H1 (cell line): ENCODE results near the gene TAF15. TPM values are rescaled to one million over a fixed set of nuclear protein-coding genes. Genes with fewer than 3 reads are reported as not detected.

Experiments
- CTCF ChIA-PET: fragments of 300-600 bp; sonication (Branson Sonifier 250); formaldehyde crosslinking; loops from one replicate; lab custom pipeline; 2021; ENCODE audit not compliant: partially characterized antibody; lab: Charles Lee
- POLR2A ChIA-PET: fragments of 300-600 bp; sonication (Branson Sonifier 250); formaldehyde crosslinking; loops from one replicate; lab custom pipeline; 2021; ENCODE audit warnings: inconsistent platforms; ENCODE audit not compliant: partially characterized antibody; lab: Charles Lee
- DNase-seq, 2 experiments: peaks; one replicate each; pipeline versions ENCODE4 v3.0.0 to v3.0.0-alpha.2; 2010 to 2022; ENCODE audit warnings: low spot score in 2 of 2, low read depth in 1 of 2, mixed read lengths in 1 of 2
- FAIRE-seq: peaks from 2 replicates; lab custom pipeline; 2011; peaks lifted over from hg19 to GRCh38; lab: Jason Lieb, UNC
- H2AFZ ChIP-seq: 2 replicates; pipeline ENCODE4 v1.8.1; 2012; ENCODE audit warnings: low read length, inconsistent platforms
- H2AK5ac ChIP-seq: 2 replicates; pipeline ENCODE4 v1.6.1; 2013; ENCODE audit warnings: low read depth, low read length
- H2BK120ac ChIP-seq: replicated peaks from 2 replicates; pipeline ENCODE3; 2013; ENCODE audit warnings: low read depth, low read length, inconsistent platforms
- H2BK12ac ChIP-seq: 2 replicates; pipeline ENCODE4 v1.6.1; 2013; ENCODE audit warnings: low read depth, low read length
- H2BK15ac ChIP-seq: 2 replicates; pipeline ENCODE4 v1.6.1; 2013; ENCODE audit warnings: low read length
- H2BK20ac ChIP-seq: 2 replicates; pipeline ENCODE4 v1.6.1; 2013; ENCODE audit warnings: low read length
- H2BK5ac ChIP-seq: 2 replicates; pipeline ENCODE4 v1.6.1; 2013; ENCODE audit warnings: low read depth, low read length
- H3K14ac ChIP-seq: 2 replicates; pipeline ENCODE4 v1.6.1; 2013; ENCODE audit warnings: inconsistent platforms; ENCODE audit not compliant: insufficient read length
- H3K18ac ChIP-seq: 2 replicates; pipeline ENCODE4 v1.6.1; 2013; ENCODE audit warnings: low read length; ENCODE audit errors: extremely low read depth
- H3K23ac ChIP-seq: 2 replicates; pipeline ENCODE4 v1.6.1; 2013; ENCODE audit warnings: inconsistent platforms; ENCODE audit not compliant: insufficient read length
- H3K23me2 ChIP-seq: 2 replicates; pipeline ENCODE4 v1.6.1; 2013; ENCODE audit warnings: low read depth, low read length
- H3K27ac ChIP-seq: 2 replicates; pipeline ENCODE4 v1.6.1; 2011; ENCODE audit warnings: low read depth, low read length, inconsistent platforms
- H3K27me3 ChIP-seq, 4 experiments: replicated peaks in 1 of 4; 1 replicate in 1 of 4; 2 replicates in 3 of 4; pipeline versions ENCODE4 v1.6.1 to v1.8.1; 2011 to 2013; ENCODE audit warnings: low read length in 3 of 4, mild to moderate bottlenecking in 3 of 4, inconsistent platforms in 2 of 4, mixed read lengths in 2 of 4, moderate library complexity in 1 of 4; ENCODE audit not compliant: control insufficient read depth in 3 of 4, insufficient read depth in 3 of 4; ENCODE audit errors: extremely low read depth in 1 of 4
- H3K36me3 ChIP-seq, 4 experiments: 2 replicates each; pipeline versions ENCODE4 v1.6.1 to v1.8.1; 2011 to 2013; ENCODE audit warnings: mild to moderate bottlenecking in 4 of 4, low read length in 3 of 4, moderate library complexity in 2 of 4, control low read depth in 1 of 4, inconsistent platforms in 1 of 4; ENCODE audit not compliant: insufficient read depth in 4 of 4, control insufficient read depth in 2 of 4
- H3K4ac ChIP-seq: replicated peaks from 2 replicates; pipeline ENCODE3; 2013; ENCODE audit warnings: low read length, low read depth, mixed read lengths, inconsistent platforms; ENCODE audit not compliant: insufficient read length
- H3K4me1 ChIP-seq, 4 experiments: replicated peaks in 1 of 4; 1 replicate in 1 of 4; 2 replicates in 3 of 4; pipeline versions ENCODE4 v1.6.1 to v1.8.1; 2011 to 2013; ENCODE audit warnings: low read length in 3 of 4, inconsistent platforms in 2 of 4, mixed read lengths in 1 of 4; ENCODE audit not compliant: insufficient read depth in 4 of 4, control insufficient read depth in 3 of 4
- H3K4me2 ChIP-seq, 2 experiments: 2 replicates each; pipeline versions ENCODE4 v1.6.1 to v1.8.1; 2011 to 2013; ENCODE audit warnings: low read depth in 2 of 2, low read length in 2 of 2, control low read depth in 1 of 2, inconsistent platforms in 1 of 2, mild to moderate bottlenecking in 1 of 2; ENCODE audit not compliant: insufficient read depth in 1 of 2
- H3K4me3 ChIP-seq, 4 experiments: fragments of 200-600, 300-600 bp in 1 of 4; sonication (generic), shearing (Covaris generic), sonication (Bioruptor Twin) in 1 of 4; 2 replicates each; pipeline versions ENCODE4 v1.5.1 to v1.8.1; 2011 to 2016; ENCODE audit warnings: low read length in 4 of 4, low read depth in 3 of 4, control low read depth in 2 of 4, inconsistent platforms in 2 of 4, mild to moderate bottlenecking in 2 of 4, mixed read lengths in 1 of 4, moderate library complexity in 1 of 4; ENCODE audit not compliant: insufficient read depth in 2 of 4; ENCODE audit errors: extremely low read depth in 1 of 4
- H3K56ac ChIP-seq: replicated peaks from 2 replicates; pipeline ENCODE3; 2013; ENCODE audit warnings: low read depth, mild to moderate bottlenecking, mixed read lengths, low read length, inconsistent platforms; ENCODE audit not compliant: insufficient read length
- H3K79me1 ChIP-seq: 2 replicates; pipeline ENCODE4 v1.6.1; 2013; ENCODE audit warnings: low read depth, low read length, control low read depth
- H3K79me2 ChIP-seq, 2 experiments: 2 replicates each; pipeline versions ENCODE4 v1.6.1 to v1.8.1; 2012 to 2013; ENCODE audit warnings: low read length in 2 of 2, mild to moderate bottlenecking in 2 of 2, inconsistent platforms in 1 of 2; ENCODE audit not compliant: insufficient read depth in 2 of 2, control insufficient read depth in 1 of 2
- H3K9ac ChIP-seq, 4 experiments: replicated peaks in 1 of 4; 1 replicate in 1 of 4; 2 replicates in 3 of 4; pipeline versions ENCODE4 v1.6.1 to v1.8.1; 2011 to 2013; ENCODE audit warnings: low read depth in 3 of 4, low read length in 3 of 4, control low read depth in 2 of 4, mild to moderate bottlenecking in 2 of 4, moderate library complexity in 2 of 4, inconsistent platforms in 1 of 4; ENCODE audit errors: extremely low read depth in 1 of 4
- H3K9me3 ChIP-seq, 2 experiments: 2 replicates each; pipeline versions ENCODE4 v1.6.1 to v1.8.1; 2012 to 2013; ENCODE audit warnings: mild to moderate bottlenecking in 2 of 2, moderate library complexity in 2 of 2, control low read depth in 1 of 2, inconsistent platforms in 1 of 2, low read depth in 1 of 2, low read length in 1 of 2, mixed read lengths in 1 of 2; ENCODE audit not compliant: insufficient read depth in 2 of 2
- H4K20me1 ChIP-seq, 2 experiments: replicated peaks in 1 of 2; 2 replicates each; pipeline versions ENCODE3 to v1.8.1; 2011 to 2013; ENCODE audit warnings: inconsistent platforms in 2 of 2, low read length in 2 of 2, mild to moderate bottlenecking in 1 of 2; ENCODE audit not compliant: insufficient read depth in 2 of 2, control insufficient read depth in 1 of 2
- H4K5ac ChIP-seq: 2 replicates; pipeline ENCODE4 v1.6.1; 2013; ENCODE audit warnings: low read length, low read depth, mixed read lengths, inconsistent platforms; ENCODE audit not compliant: insufficient read length
- H4K8ac ChIP-seq: 2 replicates; pipeline ENCODE4 v1.8.0; 2013; ENCODE audit warnings: mild to moderate bottlenecking, moderate library complexity, low read length, inconsistent platforms; ENCODE audit not compliant: insufficient read depth; ENCODE audit errors: extremely low read depth
- H4K91ac ChIP-seq: replicated peaks from 2 replicates; pipeline ENCODE3; 2013; ENCODE audit warnings: low read length, mixed read lengths, inconsistent platforms; ENCODE audit not compliant: insufficient read length
- CREB1 ChIP-seq: IDR thresholded peaks from 2 replicates; pipeline ENCODE4 v1.6.1; 2012; ENCODE audit warnings: inconsistent platforms
- EZH2 ChIP-seq: fragments of 200-600 bp; sonication (generic); IDR thresholded peaks from 2 replicates; pipeline ENCODE4 v1.7.1; 2012; ENCODE audit warnings: low read depth, mild to moderate bottlenecking, moderate library complexity, low read length, inconsistent platforms; ENCODE audit not compliant: severe bottlenecking
- GABPA ChIP-seq: IDR thresholded peaks from 2 replicates; pipeline ENCODE4 v1.6.1; 2011; ENCODE audit warnings: mild to moderate bottlenecking, low read length, moderate library complexity, borderline replicate concordance; ENCODE audit not compliant: insufficient read depth
- RBBP5 ChIP-seq: IDR thresholded peaks from 2 replicates; pipeline ENCODE4 v1.7.1; 2012; ENCODE audit warnings: low read depth, mild to moderate bottlenecking, inconsistent platforms, low read length, moderate library complexity, borderline replicate concordance
- SIX5 ChIP-seq: IDR thresholded peaks from 2 replicates; pipeline ENCODE4 v1.6.1; 2011; ENCODE audit warnings: mild to moderate bottlenecking, low read depth, low read length
- SUZ12 ChIP-seq: fragments of 200-600 bp; sonication (generic); IDR thresholded peaks from 2 replicates; pipeline ENCODE4 v1.6.1; 2012; ENCODE audit warnings: mild to moderate bottlenecking, inconsistent platforms, low read length, moderate library complexity, mixed read lengths
- TCF12 ChIP-seq: IDR thresholded peaks from 2 replicates; pipeline ENCODE4 v1.6.1; 2011; ENCODE audit warnings: low read depth, mild to moderate bottlenecking, low read length
- WGBS, 2 experiments: shearing (Covaris generic) in 1 of 2; methylation state at CpG; one replicate each; pipeline versions ENCODE4 v1.1.6 to v1.1.7; 2013 to 2015; ENCODE audit warnings: low lambda C conversion rate in 2 of 2, mixed read lengths in 2 of 2, inconsistent platforms in 1 of 2, low coverage in 1 of 2, missing lambda C conversion rate in 1 of 2; ENCODE audit not compliant: insufficient replicate concordance in 2 of 2, insufficient coverage in 1 of 2, insufficient read length in 1 of 2; ENCODE audit errors: extremely low coverage in 1 of 2, missing lambda C conversion rate in 1 of 2; 5-methylcytosine and 5-hydroxymethylcytosine counted together
- polyA plus RNA-seq, 7 experiments: library from polyadenylated mRNA; depleted of rRNA in 3 of 7; stranded (reverse) in 5 of 7; unstranded in 2 of 7; fragments of >200 nt in 5 of 7; fragments of 200-250 nt in 2 of 7; gene quantifications; 1 replicate in 5 of 7; 2 replicates in 1 of 7; 4 replicates in 1 of 7; pipeline versions ENCODE4 v1.2.1 to v1.2.3, GENCODE V29; 2011 to 2013; ENCODE audit warnings: missing spikeins in 2 of 7, mixed read lengths in 2 of 7
- total RNA-seq: library from RNA; stranded (reverse); fragmentation: NEBNext Ultra II Directional; extraction: Animal tissue kit (Norgen Biotek cat#: 25700); gene quantifications from 2 replicates; pipeline ENCODE4 v1.2.1, GENCODE V29; 2021
- TF ChIP-seq, protein P1 (sequence below): IDR thresholded peaks from 2 replicates; pipeline ENCODE4 v1.6.1; 2012; ENCODE audit warnings: low read length, inconsistent platforms
- TF ChIP-seq, protein P2 (sequence below): IDR thresholded peaks from 2 replicates; pipeline ENCODE4 v1.6.1; 2012; ENCODE audit warnings: inconsistent platforms

TAF15 gene
- total and polyA plus RNA-seq, 2 of the 8 experiments (the other 6 are each of a cell fraction or from before 2014, with no cell fraction given): 80.1 to 338 TPM

DNA sequence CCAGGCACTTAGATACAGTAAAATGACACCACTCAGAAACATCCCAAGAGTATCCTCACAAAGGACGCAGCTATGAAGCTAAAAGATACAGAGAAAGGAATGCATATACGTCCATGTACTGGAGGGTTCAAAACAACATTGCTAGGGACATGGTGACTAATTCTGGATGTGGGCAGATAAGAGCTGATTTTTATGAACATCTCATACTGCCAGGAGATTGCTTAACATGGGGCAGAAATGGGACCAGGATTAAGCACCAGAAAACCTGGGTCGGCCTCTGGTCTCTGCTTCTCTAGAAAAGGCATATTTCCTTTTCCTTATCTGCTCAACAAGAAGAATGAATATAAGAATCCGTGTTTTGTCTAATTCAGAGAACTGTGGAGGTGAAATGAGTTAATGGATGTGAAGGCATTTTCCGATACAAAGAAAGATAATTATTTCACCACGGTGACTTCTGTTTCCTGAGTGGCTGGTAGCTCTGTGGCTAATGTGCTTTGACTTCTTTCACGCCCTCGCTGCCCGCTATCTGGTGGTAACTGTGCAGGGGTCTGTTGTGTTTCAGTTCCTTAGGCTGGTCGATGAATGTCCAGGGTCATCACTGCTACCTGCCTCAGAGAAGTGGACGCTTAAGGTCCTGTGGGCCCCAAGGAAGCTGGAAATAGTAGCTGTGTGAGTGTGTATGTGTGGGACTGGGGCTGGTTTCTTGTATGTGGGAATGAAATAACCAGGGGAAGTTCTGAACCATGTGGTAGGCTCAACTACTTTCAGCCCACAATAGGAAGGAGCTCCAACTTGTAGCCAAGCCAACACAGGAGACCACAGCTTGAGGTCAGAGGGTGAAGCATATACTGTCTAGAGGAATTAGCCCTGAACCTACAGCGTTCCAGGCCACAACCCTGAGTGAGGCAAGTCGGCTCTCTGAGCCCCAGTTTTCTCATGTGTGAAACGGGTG, 86.6 kb downstream of the TAF15 start:
- FAIRE-seq: no peak
- TF ChIP-seq RBBP5 (no peak), SUZ12 (no peak), EZH2 (no peak), GABPA (no peak), SIX5 (no peak), TCF12 (no peak), CREB1 (no peak)
- TF ChIP-seq, protein P1, sequence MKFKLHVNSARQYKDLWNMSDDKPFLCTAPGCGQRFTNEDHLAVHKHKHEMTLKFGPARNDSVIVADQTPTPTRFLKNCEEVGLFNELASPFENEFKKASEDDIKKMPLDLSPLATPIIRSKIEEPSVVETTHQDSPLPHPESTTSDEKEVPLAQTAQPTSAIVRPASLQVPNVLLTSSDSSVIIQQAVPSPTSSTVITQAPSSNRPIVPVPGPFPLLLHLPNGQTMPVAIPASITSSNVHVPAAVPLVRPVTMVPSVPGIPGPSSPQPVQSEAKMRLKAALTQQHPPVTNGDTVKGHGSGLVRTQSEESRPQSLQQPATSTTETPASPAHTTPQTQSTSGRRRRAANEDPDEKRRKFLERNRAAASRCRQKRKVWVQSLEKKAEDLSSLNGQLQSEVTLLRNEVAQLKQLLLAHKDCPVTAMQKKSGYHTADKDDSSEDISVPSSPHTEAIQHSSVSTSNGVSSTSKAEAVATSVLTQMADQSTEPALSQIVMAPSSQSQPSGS: no peak
- TF ChIP-seq, protein P2, sequence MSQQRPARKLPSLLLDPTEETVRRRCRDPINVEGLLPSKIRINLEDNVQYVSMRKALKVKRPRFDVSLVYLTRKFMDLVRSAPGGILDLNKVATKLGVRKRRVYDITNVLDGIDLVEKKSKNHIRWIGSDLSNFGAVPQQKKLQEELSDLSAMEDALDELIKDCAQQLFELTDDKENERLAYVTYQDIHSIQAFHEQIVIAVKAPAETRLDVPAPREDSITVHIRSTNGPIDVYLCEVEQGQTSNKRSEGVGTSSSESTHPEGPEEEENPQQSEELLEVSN: no peak

More for the DNA sequence above, 86.6 kb downstream of the TAF15 start:
- H3K27me3 ChIP-seq: no peaks in the 10 kb centered on the region
- H3K79me2 ChIP-seq: no peaks in the 10 kb centered on the region
- no peak overlapping the region for H3K9ac ChIP-seq
- no peak overlapping the region for H2BK15ac ChIP-seq
- H3K4me3 ChIP-seq: no peak overlapping the region
- H3K27ac ChIP-seq: no peak overlapping the region
- no peak overlapping the region for H3K18ac ChIP-seq
- DNase-seq: no peak
- H2BK120ac ChIP-seq: no peak overlapping the region
- no peaks in the 10 kb centered on the region for H3K79me1 ChIP-seq
- H2BK5ac ChIP-seq: no peak overlapping the region
- H3K4me2 ChIP-seq: no peak overlapping the region
- no peak overlapping the region for H3K23ac ChIP-seq
- H4K8ac ChIP-seq: 0 out of 2 replicates have a peak overlapping the region, but pooled peaks have one; percentile 15
- H3K9me3 ChIP-seq: no peaks in the 10 kb centered on the region
- 86% methylated on average over 14 of the region's 14 CpGs; no CpG with 5 or more reads in 1 of the 2 experiments for WGBS, 2 experiments
- peaks cover 0 to 3% (median 1%) of the 10 kb centered on the region in 4 experiments; a peak in 5 of 7 replicates for H3K4me1 ChIP-seq
- no peak overlapping the region for H2AK5ac ChIP-seq
- no peak overlapping the region for H3K4ac ChIP-seq
- no peak overlapping the region for H2BK12ac ChIP-seq
- peaks cover 0 to 2% of the 10 kb centered on the region in 2 experiments for H4K20me1 ChIP-seq
- H3K56ac ChIP-seq: no peak overlapping the region
- H3K14ac ChIP-seq: no peak overlapping the region
- H2BK20ac ChIP-seq: 0 out of 2 replicates have a peak overlapping the region, but pooled peaks have one; percentile 61
- H3K36me3 ChIP-seq: no peaks in the 10 kb centered on the region
- no peaks in the 10 kb centered on the region; the same call in 1 of the 2 replicates for H3K23me2 ChIP-seq
- ChIA-PET POLR2A (no interaction called here), CTCF (no interaction called here)
- H2AFZ ChIP-seq: no peak overlapping the region
- no peak overlapping the region for H4K91ac ChIP-seq
- no peak overlapping the region for H4K5ac ChIP-seq
